ENCODE results near the gene SFTPA2. TPM values are rescaled to one million over a fixed set of nuclear protein-coding genes. Genes with fewer than 3 reads are reported as not detected.
"Not testable (repeated sequence)": the region's sequence is repeated elsewhere in the genome, so short reads cannot be mapped to it uniquely, and the experiment has no call there.

Gene SFTPA2
- total and polyA plus RNA-seq, 2 donors from 2014 or later, result 0.13 TPM; not detected in 1

DNA sequence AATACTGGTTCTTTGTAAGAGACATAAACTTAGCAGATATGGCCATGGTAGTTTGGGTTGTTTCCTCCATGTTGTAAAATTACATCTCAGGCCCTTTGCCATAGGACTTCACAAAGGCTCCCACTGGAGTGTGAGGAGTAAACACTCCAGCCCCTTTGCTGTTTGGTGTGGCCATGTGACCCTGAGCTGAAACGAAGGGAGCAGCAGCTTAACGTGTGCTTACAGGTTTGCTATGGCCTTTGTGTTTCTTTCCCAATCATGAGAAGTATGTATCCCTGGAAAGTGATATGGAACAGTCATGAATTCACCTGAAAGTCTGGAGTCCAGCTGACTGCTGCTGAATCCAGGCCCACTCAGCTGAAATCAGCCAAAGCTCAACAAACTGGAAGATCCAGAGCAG is 26.7 kb upstream of the SFTPA2 start:
- TF ChIP-seq CTCF (IDR thresholded peaks at IDR 0.05; ENCODE audit: borderline replicate concordance, extremely low read depth, insufficient read depth), result no peak
- Histone ChIP-seq H3K4me3 (ENCODE audit: low read length in 3 of 3) (no peak overlapping the region), H3K4me1 (ENCODE audit: control insufficient read depth in 2 of 3, insufficient read depth in 2 of 3, low read depth in 1 of 3, low read length in 3 of 3) (no peaks in the 10 kb centered on the region), H3K27ac (ENCODE audit: low read depth in 2 of 2, low read length in 2 of 2) (no peak overlapping the region), H3K9ac (ENCODE audit: low read length in 3 of 3) (no peak overlapping the region), H3K9me3 (ENCODE audit: control insufficient read depth in 2 of 3, insufficient read depth in 1 of 3, low read length in 3 of 3) (no peaks in the 10 kb centered on the region), H3K27me3 (ENCODE audit: control insufficient read depth, insufficient read depth, low read length) (no peaks in the 10 kb centered on the region), H3K36me3 (ENCODE audit: control insufficient read depth in 2 of 3, insufficient read depth in 3 of 3, low read length in 3 of 3) (no peaks in the 10 kb centered on the region)
- DNase-seq (no peak), FAIRE-seq (no peak)
- intact Hi-C loops (cut with DNase I), result no loop called here

DNA sequence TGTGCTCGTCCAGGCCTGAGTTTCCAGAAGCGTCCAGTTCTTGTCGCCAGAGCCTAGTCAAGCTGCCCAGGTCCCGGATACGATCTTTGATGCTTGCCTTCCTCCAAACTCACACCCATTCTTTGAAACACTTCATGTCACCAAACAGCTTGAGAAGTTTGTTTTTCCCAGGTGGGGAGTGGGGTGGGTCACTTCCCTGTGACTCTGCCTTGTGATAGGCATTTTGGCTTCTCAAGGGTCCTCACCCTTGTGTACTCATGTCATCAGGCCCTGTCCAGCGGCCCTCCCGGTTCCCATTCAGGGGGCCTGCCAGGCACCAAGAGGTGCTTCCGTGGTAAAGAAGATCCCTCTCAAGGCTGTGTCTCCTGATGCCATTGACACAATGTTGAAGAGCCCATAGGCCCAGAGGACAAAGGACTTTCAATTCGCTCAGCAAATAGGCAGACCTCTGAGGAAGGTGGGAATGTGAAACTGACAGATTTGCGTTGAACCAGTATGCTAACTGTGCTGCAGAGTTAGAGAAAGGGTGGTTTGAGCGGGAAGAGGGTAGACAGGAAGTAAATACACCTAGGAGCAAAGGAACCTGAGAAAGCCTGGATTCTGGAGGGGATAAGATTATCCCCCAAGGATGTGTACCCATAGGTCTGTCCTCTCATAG is 25.8 kb upstream of the SFTPA2 start:
- DNase-seq (no peak), FAIRE-seq (no peak)
- Histone ChIP-seq H3K4me1 (ENCODE audit: control insufficient read depth in 2 of 3, insufficient read depth in 2 of 3, low read depth in 1 of 3, low read length in 3 of 3) (no peaks in the 10 kb centered on the region), H3K27me3 (ENCODE audit: control insufficient read depth, insufficient read depth, low read length) (no peaks in the 10 kb centered on the region), H3K27ac (ENCODE audit: low read depth in 2 of 2, low read length in 2 of 2) (no peak overlapping the region), H3K9ac (ENCODE audit: low read length in 3 of 3) (no peak overlapping the region), H3K36me3 (ENCODE audit: control insufficient read depth in 2 of 3, insufficient read depth in 3 of 3, low read length in 3 of 3) (no peaks in the 10 kb centered on the region), H3K4me3 (ENCODE audit: low read length in 3 of 3) (no peak overlapping the region), H3K9me3 (ENCODE audit: control insufficient read depth in 2 of 3, insufficient read depth in 1 of 3, low read length in 3 of 3) (no peaks in the 10 kb centered on the region)
- intact Hi-C loops (cut with DNase I), result no loop called here
- no peak for TF ChIP-seq CTCF (IDR thresholded peaks at IDR 0.05; ENCODE audit: borderline replicate concordance, extremely low read depth, insufficient read depth)

DNA sequence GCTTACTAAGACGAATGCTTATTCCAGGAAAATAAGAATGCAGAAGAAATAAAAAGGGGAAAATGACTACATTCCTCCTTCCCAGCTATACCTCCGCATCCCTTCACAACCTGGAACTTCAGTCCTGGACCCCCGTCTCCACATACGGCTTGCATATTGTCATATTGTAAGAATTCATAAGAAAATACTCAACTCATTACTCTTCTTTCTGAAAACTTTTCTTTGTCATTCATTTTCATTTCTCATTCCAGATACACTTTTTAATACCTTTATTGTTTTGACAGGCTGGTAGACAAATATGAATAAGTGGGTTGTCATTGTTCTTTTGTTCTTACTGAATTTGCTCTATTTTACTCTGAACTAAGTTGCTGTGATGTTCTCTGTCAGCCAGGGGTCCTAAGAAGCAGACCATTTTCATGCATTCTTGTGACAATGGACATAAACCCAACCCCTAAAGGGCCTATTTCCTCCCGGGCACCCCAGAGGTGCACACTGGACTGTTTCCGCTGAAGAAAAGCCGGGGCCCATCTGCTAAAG is 23.3 kb upstream of the SFTPA2 start:
- intact Hi-C loops (cut with DNase I), result no loop called here
- no peak for DNase-seq
- H3K27ac ChIP-seq (ENCODE audit: low read depth in 2 of 2, low read length in 2 of 2), result no peak overlapping the region
- TF ChIP-seq CTCF (IDR thresholded peaks at IDR 0.05; ENCODE audit: borderline replicate concordance, extremely low read depth, insufficient read depth), result no peak
- no peak overlapping the region for H3K9ac ChIP-seq (ENCODE audit: low read length in 3 of 3)
- H3K4me3 ChIP-seq (ENCODE audit: low read length in 3 of 3), result no peak overlapping the region
- FAIRE-seq, result no peak
- no peaks in the 10 kb centered on the region for H3K4me1 ChIP-seq (ENCODE audit: control insufficient read depth in 2 of 3, insufficient read depth in 2 of 3, low read depth in 1 of 3, low read length in 3 of 3)
- no peaks in the 10 kb centered on the region for H3K27me3 ChIP-seq (ENCODE audit: control insufficient read depth, insufficient read depth, low read length)
- no peaks in the 10 kb centered on the region for H3K36me3 ChIP-seq (ENCODE audit: control insufficient read depth in 2 of 3, insufficient read depth in 3 of 3, low read length in 3 of 3)
- no peaks in the 10 kb centered on the region for H3K9me3 ChIP-seq (ENCODE audit: control insufficient read depth in 2 of 3, insufficient read depth in 1 of 3, low read length in 3 of 3)

DNA sequence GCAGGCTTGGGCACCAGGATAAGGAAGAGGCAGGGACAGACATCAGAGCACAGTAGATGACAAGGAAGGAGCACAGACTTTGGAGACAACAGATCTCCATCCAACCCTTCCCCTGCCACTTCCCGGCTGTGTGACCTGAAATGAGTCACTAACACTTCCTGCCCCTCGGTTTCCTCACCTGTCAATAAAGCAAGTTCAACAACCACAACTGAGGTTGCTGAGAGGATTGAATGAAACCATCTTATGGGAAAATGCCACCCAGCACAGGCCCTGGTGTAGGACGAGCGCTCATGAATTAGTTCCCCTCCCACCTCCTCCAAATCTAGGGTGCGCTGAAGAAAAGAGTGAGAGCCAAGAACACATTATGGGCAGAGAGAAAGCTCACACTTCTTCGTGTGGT is 22.7 kb upstream of the SFTPA2 start:
- H3K36me3 ChIP-seq (ENCODE audit: control insufficient read depth in 2 of 3, insufficient read depth in 3 of 3, low read length in 3 of 3); H3K9me3 ChIP-seq (ENCODE audit: control insufficient read depth in 2 of 3, insufficient read depth in 1 of 3, low read length in 3 of 3); H3K9ac ChIP-seq (ENCODE audit: low read length in 3 of 3); H3K27ac ChIP-seq (ENCODE audit: low read depth in 2 of 2, low read length in 2 of 2); DNase-seq; H3K4me3 ChIP-seq (ENCODE audit: low read length in 3 of 3); H3K4me1 ChIP-seq (ENCODE audit: control insufficient read depth in 2 of 3, insufficient read depth in 2 of 3, low read depth in 1 of 3, low read length in 3 of 3); H3K27me3 ChIP-seq (ENCODE audit: control insufficient read depth, insufficient read depth, low read length); intact Hi-C loops (cut with DNase I); FAIRE-seq: not testable (repeated sequence)

Measured in kidney (tissue), 14 donors.